H9 (cell line): ENCODE data around the gene MYH11. TPM values are rescaled to one million over a fixed set of nuclear protein-coding genes. Genes with fewer than 3 reads are reported as not detected.

ENCODE experiments used
- DNase-seq: peaks from one replicate; pipeline ENCODE4 v3.0.0-alpha.2; 2017
- H2AFZ ChIP-seq: one replicate; pipeline ENCODE4 v1.6.1; 2013; ENCODE audit warnings: mild to moderate bottlenecking, low read length, control low read depth, moderate library complexity
- H2AK5ac ChIP-seq: 2 replicates; pipeline ENCODE4 v1.6.1; 2013; ENCODE audit warnings: low read length, control low read depth, mixed read lengths; ENCODE audit not compliant: insufficient read length
- H2BK120ac ChIP-seq: one replicate; pipeline ENCODE4 v1.6.1; 2013; ENCODE audit warnings: low read depth, mild to moderate bottlenecking, low read length, control low read depth, inconsistent platforms; ENCODE audit not compliant: poor library complexity, severe bottlenecking
- H2BK12ac ChIP-seq: 2 replicates; pipeline ENCODE4 v1.6.1; 2013; ENCODE audit warnings: low read length, control low read depth, mixed read lengths, low read depth; ENCODE audit not compliant: insufficient read length
- H2BK15ac ChIP-seq: 2 replicates; pipeline ENCODE4 v1.6.1; 2013; ENCODE audit warnings: low read depth, low read length, control low read depth
- H2BK20ac ChIP-seq: one replicate; pipeline ENCODE4 v1.6.1; 2013; ENCODE audit warnings: low read depth, mild to moderate bottlenecking, low read length, control low read depth, inconsistent platforms; ENCODE audit not compliant: poor library complexity, severe bottlenecking
- H2BK5ac ChIP-seq: 2 replicates; pipeline ENCODE4 v1.6.1; 2013; ENCODE audit warnings: low read length, control low read depth, mixed read lengths; ENCODE audit not compliant: insufficient read length
- H3K14ac ChIP-seq: 2 replicates; pipeline ENCODE4 v1.6.1; 2013; ENCODE audit warnings: low read length, control low read depth; ENCODE audit not compliant: insufficient read depth
- H3K18ac ChIP-seq: 2 replicates; pipeline ENCODE4 v1.6.1; 2013; ENCODE audit warnings: low read depth, mild to moderate bottlenecking, mixed read lengths, low read length, control low read depth; ENCODE audit not compliant: insufficient read length
- H3K23ac ChIP-seq: 2 replicates; pipeline ENCODE4 v1.6.1; 2013; ENCODE audit warnings: low read length, control low read depth, mixed read lengths, low read depth; ENCODE audit not compliant: insufficient read length
- H3K23me2 ChIP-seq: 2 replicates; pipeline ENCODE4 v1.6.1; 2013; ENCODE audit warnings: low read depth, mild to moderate bottlenecking, mixed read lengths, low read length, control low read depth; ENCODE audit not compliant: insufficient read length, poor library complexity, severe bottlenecking
- H3K27ac ChIP-seq: 2 replicates; pipeline ENCODE4 v1.5.1; 2013; ENCODE audit warnings: low read length, control low read depth, mixed read lengths, low read depth; ENCODE audit not compliant: insufficient read length
- H3K27me3 ChIP-seq: 2 replicates; pipeline ENCODE4 v1.6.1; 2013; ENCODE audit warnings: low read length, control low read depth, inconsistent platforms; ENCODE audit not compliant: insufficient read depth
- H3K4ac ChIP-seq: 2 replicates; pipeline ENCODE4 v1.6.1; 2013; ENCODE audit warnings: low read depth, mild to moderate bottlenecking, control low read depth, inconsistent platforms, low read length, moderate library complexity
- H3K4me1 ChIP-seq: 2 replicates; pipeline ENCODE4 v1.6.1; 2013; ENCODE audit warnings: low read length, control low read depth, inconsistent platforms; ENCODE audit not compliant: insufficient read depth
- H3K4me2 ChIP-seq: 2 replicates; pipeline ENCODE4 v1.6.1; 2013; ENCODE audit warnings: low read length, control low read depth, mixed read lengths; ENCODE audit not compliant: insufficient read length, insufficient read depth
- H3K56ac ChIP-seq: 2 replicates; pipeline ENCODE4 v1.6.1; 2013; ENCODE audit warnings: low read depth, mild to moderate bottlenecking, mixed read lengths, low read length, control low read depth; ENCODE audit not compliant: insufficient read length
- H3K79me1 ChIP-seq: 2 replicates; pipeline ENCODE4 v1.6.1; 2013; ENCODE audit warnings: low read depth, mild to moderate bottlenecking, moderate library complexity, low read length, control low read depth, inconsistent platforms; ENCODE audit not compliant: insufficient read depth, poor library complexity, severe bottlenecking
- H3K79me2 ChIP-seq: 2 replicates; pipeline ENCODE4 v1.6.1; 2013; ENCODE audit warnings: low read length, control low read depth, inconsistent platforms; ENCODE audit not compliant: insufficient read depth
- H3K9ac ChIP-seq: 2 replicates; pipeline ENCODE4 v1.6.1; 2013; ENCODE audit warnings: low read length, control low read depth, mixed read lengths; ENCODE audit not compliant: insufficient read length; ENCODE audit errors: extremely low read depth
- H3K9me3 ChIP-seq: one replicate; pipeline ENCODE4 v1.6.1; 2013; ENCODE audit warnings: low read depth, low read length, inconsistent platforms; ENCODE audit not compliant: control insufficient read depth
- H3T11ph ChIP-seq: one replicate; pipeline ENCODE4 v1.6.1; 2013; ENCODE audit warnings: mild to moderate bottlenecking, low read length, control low read depth, inconsistent platforms
- H4K20me1 ChIP-seq: one replicate; pipeline ENCODE4 v1.6.1; 2013; ENCODE audit not compliant: control insufficient read depth, insufficient read length, insufficient read depth
- H4K5ac ChIP-seq: 2 replicates; pipeline ENCODE4 v1.6.1; 2013; ENCODE audit warnings: low read depth, mild to moderate bottlenecking, mixed read lengths, low read length, control low read depth; ENCODE audit not compliant: insufficient read length
- H4K8ac ChIP-seq: replicated peaks from 2 replicates; pipeline ENCODE4 v1.6.1; 2013; ENCODE audit warnings: low read length, control low read depth, mixed read lengths, low read depth; ENCODE audit not compliant: insufficient read length
- H4K91ac ChIP-seq: 2 replicates; pipeline ENCODE4 v1.6.1; 2013; ENCODE audit warnings: low read depth, mild to moderate bottlenecking, moderate library complexity, mixed read lengths, low read length, control low read depth; ENCODE audit not compliant: insufficient read length
- H3K27ac Mint-ChIP-seq, 3 experiments: 2 replicates in 2 of 3; 3 replicates in 1 of 3; pipeline ENCODE4 v1.8.0; 2020 to 2021; ENCODE audit warnings: mixed read lengths in 3 of 3, mild to moderate bottlenecking in 1 of 3, moderate library complexity in 1 of 3
- H3K27me3 Mint-ChIP-seq: 2 replicates; pipeline ENCODE4 v1.8.0; 2021; ENCODE audit warnings: low read depth, mild to moderate bottlenecking, moderate library complexity, mixed read lengths
- H3K36me3 Mint-ChIP-seq, 3 experiments: 2 replicates in 2 of 3; 3 replicates in 1 of 3; pipeline ENCODE4 v1.8.0; 2020 to 2021; ENCODE audit warnings: low read depth in 3 of 3, mixed read lengths in 3 of 3; ENCODE audit not compliant: insufficient read depth in 1 of 3
- H3K4me1 Mint-ChIP-seq, 2 experiments: 2 replicates each; pipeline ENCODE4 v1.8.0; 2020; ENCODE audit warnings: mixed read lengths in 2 of 2
- H3K4me3 Mint-ChIP-seq, 2 experiments: 2 replicates in 1 of 2; 3 replicates in 1 of 2; pipeline ENCODE4 v1.8.0; 2020 to 2021; ENCODE audit warnings: mild to moderate bottlenecking in 2 of 2, mixed read lengths in 2 of 2, moderate library complexity in 1 of 2
- H3K9me3 Mint-ChIP-seq, 2 experiments: 2 replicates in 1 of 2; 3 replicates in 1 of 2; pipeline ENCODE4 v1.8.0; 2020; ENCODE audit warnings: mild to moderate bottlenecking in 2 of 2, mixed read lengths in 2 of 2, moderate library complexity in 1 of 2
- CTCF ChIP-seq: fragments of 200-600 bp; sonication (generic); conservative IDR thresholded peaks from 3 replicates; pipeline ENCODE4 v1.8.0; 2021; ENCODE audit warnings: antibody characterized with exemption, mild to moderate bottlenecking
- WGBS: extraction: QIAGEN DNeasy Blood & Tissue Kit; methylation state at CpG from one replicate; pipeline ENCODE4 v1.1.7; 2013; ENCODE audit warnings: missing lambda C conversion rate, low lambda C conversion rate, mixed read lengths; ENCODE audit not compliant: insufficient read length; ENCODE audit errors: extremely low coverage; 5-methylcytosine and 5-hydroxymethylcytosine counted together
- total RNA-seq: library from RNA; stranded (reverse); gene quantifications from 2 replicates; pipeline ENCODE4 v1.2.1, GENCODE V29; 2021

Gene MYH11
- total RNA-seq, 1 experiment from 2014 or later = 0.42 TPM

- Histone ChIP-seq H2AFZ (no peak overlapping the region), H3K18ac (no peak overlapping the region), H2BK120ac (no peak overlapping the region), H3K27me3 (no peaks in the 10 kb centered on the region), H4K5ac (no peak overlapping the region), H3K56ac (no peak overlapping the region), H2BK20ac (no peak overlapping the region), H3K14ac (no peak overlapping the region), H3K23me2 (no peaks in the 10 kb centered on the region), H3K27ac (no peak overlapping the region), H3K79me2 (no peaks in the 10 kb centered on the region), H3K9me3 (no peaks in the 10 kb centered on the region), H4K20me1 (no peaks in the 10 kb centered on the region), H3K4ac (no peak overlapping the region), H2BK5ac (no peak overlapping the region), H3K23ac (no peak overlapping the region), H3K9ac (no peak overlapping the region), H3K4me1 (no peaks in the 10 kb centered on the region), H4K91ac (no peak overlapping the region), H4K8ac (no peak overlapping the region), H2BK12ac (no peak overlapping the region), H3T11ph (no peak overlapping the region), H2BK15ac (no peak overlapping the region), H3K79me1 (no peaks in the 10 kb centered on the region), H3K4me2 (no peak overlapping the region), H2AK5ac (no peak overlapping the region)
- WGBS = no CpG with 5 or more reads among the region's 3 CpGs
- no peaks in the 10 kb centered on the region for H3K4me1 Mint-ChIP-seq
- no peak for TF ChIP-seq CTCF
- no peak overlapping the region for H3K27ac Mint-ChIP-seq
- no peaks in the 10 kb centered on the region for H3K9me3 Mint-ChIP-seq
- no peaks in the 10 kb centered on the region for H3K36me3 Mint-ChIP-seq
- no peaks in the 10 kb centered on the region for H3K27me3 Mint-ChIP-seq
- no peak for DNase-seq
- no peak overlapping the region for H3K4me3 Mint-ChIP-seq
Measured at GRCh38 chr16:15770512-15770911, 86.3 kb downstream of the MYH11 start.
